C4-2B (cell line): ENCODE results near the gene GPR180.

Source experiments
- H3K27ac ChIP-seq: fragments of 450-650 bp; 2 replicates; pipeline ENCODE4 v1.5.1; 2017
- ZFX ChIP-seq: fragments of 450-650 bp; IDR thresholded peaks from 2 replicates; pipeline ENCODE4 v1.6.1; 2017
- TF ChIP-seq, protein P1 (sequence below): fragments of 450-650 bp; conservative IDR thresholded peaks from 2 replicates; pipeline ENCODE4 v1.5.1; 2017; ENCODE audit warnings: mild to moderate bottlenecking

The GPR180 gene

DNA sequence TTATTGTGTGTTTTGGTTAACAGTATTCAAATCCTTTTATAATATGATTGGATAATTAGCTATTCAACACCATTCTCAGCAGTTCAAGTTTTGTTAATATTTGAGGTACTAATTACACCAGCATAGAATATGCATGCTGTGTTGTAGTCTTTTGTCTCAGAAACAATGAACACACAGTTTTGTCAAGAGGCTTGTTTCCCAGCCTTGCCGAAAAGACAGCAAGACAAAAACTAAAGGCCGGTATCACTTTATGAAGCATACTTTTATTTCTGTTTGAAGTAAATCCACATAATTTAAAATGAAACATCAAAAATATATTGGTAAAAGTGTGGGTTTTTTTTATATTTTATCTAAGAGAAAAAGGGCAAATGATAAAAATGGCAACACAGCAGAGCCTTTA is 7.5 kb downstream of the GPR180 start:
- no peak for TF ChIP-seq ZFX
- TF ChIP-seq, protein P1, sequence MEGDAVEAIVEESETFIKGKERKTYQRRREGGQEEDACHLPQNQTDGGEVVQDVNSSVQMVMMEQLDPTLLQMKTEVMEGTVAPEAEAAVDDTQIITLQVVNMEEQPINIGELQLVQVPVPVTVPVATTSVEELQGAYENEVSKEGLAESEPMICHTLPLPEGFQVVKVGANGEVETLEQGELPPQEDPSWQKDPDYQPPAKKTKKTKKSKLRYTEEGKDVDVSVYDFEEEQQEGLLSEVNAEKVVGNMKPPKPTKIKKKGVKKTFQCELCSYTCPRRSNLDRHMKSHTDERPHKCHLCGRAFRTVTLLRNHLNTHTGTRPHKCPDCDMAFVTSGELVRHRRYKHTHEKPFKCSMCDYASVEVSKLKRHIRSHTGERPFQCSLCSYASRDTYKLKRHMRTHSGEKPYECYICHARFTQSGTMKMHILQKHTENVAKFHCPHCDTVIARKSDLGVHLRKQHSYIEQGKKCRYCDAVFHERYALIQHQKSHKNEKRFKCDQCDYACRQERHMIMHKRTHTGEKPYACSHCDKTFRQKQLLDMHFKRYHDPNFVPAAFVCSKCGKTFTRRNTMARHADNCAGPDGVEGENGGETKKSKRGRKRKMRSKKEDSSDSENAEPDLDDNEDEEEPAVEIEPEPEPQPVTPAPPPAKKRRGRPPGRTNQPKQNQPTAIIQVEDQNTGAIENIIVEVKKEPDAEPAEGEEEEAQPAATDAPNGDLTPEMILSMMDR = no peak
- H3K27ac ChIP-seq = no peak overlapping the region

DNA sequence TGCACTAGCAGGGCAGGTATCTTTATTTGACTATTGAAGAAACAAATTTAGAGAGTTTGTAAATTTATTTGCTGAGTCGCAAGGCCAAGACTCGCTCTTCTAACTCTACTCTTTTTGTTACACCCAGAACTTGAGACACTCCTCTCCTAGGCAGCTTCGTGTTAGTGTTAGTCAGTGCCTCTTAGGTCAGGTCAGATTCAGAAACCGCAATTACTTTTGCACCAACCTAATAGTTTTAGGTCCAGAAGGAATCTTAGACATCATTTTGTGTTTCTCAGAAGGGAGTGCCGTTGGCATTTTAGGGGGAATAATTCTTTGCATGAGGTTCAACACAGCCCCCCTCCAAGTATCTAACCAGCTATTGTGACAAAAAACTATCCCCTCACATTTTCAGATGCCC is 8.8 kb downstream of the GPR180 start:
- no peak for TF ChIP-seq ZFX
- TF ChIP-seq, protein P1 = no peak
- no peak overlapping the region for H3K27ac ChIP-seq

DNA sequence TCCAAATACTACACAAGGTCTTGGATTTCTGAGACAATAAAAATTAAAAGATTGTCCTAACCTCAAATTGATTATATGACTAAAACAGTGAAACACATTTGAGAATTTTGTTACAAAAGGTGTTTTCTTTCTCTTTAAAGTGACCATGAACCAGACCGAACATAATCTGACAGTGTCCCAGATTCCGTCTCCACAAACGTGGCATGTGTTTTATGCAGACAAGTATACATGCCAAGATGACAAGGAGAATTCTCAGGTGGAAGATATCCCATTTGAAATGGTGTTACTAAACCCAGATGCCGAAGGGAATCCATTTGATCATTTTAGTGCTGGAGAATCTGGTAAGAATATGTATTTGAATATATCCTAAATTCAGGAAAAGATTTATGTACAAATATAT is 10.4 kb downstream of the GPR180 start:
- TF ChIP-seq, protein P1 = no peak
- TF ChIP-seq ZFX = no peak
- H3K27ac ChIP-seq = no peak overlapping the region

DNA sequence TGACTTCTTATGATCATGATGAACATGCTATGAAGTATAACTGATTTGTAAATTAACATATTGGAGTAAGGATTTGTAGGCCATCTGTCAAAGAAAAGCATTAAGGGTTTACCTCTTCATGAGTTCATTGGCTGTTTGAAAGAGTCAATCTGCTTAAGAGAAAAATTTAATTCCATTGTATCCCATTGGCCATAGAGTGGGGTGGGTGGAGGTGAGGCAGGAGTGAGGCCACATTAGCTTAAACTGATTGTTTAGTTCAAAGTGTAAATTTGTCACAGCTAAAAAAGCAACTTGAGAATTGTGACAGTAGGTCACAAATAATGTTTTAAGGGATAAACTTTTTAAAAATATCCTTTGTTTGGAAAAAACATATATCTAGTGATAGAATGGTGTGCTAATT is 11.4 kb downstream of the GPR180 start:
- no peak overlapping the region for H3K27ac ChIP-seq
- TF ChIP-seq, protein P1 = no peak
- TF ChIP-seq ZFX = no peak

DNA sequence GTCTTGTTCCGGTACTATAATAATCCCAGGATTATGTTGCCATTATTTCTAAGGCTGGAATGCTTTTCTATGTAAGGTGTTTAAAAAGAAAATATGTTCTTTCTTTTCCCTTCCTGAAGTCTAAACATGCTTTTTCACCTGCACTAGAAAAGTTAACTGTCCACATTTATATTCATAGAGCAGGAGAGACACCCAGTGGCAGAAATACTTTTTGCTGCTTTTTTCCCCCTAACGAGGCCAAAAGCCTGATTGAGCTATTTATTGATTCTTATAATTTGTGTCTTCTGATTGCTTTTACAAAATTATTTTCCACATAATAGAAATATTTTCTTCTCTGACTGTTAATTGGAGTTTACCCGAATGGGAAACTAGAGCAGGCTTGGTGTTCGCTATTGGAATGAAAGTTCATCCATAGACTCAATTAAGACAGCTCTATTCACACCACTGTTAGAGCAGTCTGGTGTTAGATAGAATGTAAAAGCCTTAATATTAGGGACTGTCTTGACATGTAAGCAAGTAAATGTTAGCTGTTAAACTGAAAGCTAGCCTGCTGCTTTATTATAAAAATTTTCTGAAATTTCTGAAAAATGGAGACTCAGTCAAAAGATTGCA is 15.8 kb downstream of the GPR180 start:
- TF ChIP-seq, protein P1 = peak; percentile 69
- TF ChIP-seq ZFX = no peak
- H3K27ac ChIP-seq = no peak overlapping the region

DNA sequence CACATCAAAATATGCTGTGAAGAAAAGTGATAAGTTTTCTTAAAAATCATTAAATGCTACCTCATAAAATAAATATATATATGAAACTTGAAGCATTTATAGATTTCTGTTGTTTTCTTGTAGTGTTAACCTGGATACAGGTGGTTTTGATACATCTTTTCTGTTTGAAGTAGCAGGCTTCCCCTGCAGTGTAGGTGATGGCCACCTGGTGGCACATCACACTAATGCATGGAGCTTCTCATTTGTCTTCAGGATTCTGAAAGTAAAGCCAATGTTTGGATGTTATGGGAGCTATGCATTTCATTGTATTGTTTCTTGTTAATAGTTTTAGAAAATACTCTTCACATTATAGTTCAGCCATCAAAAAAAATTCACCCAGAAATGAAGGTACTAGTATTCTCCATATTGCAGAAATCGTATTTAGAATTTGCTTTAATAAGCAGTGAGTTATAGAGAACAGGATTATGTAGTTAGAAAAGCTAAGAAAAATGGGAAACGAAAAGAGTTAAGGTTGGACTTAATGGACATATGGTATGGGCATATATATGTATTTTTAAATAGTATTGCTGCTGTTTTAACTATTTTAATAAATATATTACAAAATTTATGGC is 18.7 kb downstream of the GPR180 start:
- no peak overlapping the region for H3K27ac ChIP-seq
- no peak for TF ChIP-seq ZFX
- TF ChIP-seq, protein P1 = peak; percentile 83

DNA sequence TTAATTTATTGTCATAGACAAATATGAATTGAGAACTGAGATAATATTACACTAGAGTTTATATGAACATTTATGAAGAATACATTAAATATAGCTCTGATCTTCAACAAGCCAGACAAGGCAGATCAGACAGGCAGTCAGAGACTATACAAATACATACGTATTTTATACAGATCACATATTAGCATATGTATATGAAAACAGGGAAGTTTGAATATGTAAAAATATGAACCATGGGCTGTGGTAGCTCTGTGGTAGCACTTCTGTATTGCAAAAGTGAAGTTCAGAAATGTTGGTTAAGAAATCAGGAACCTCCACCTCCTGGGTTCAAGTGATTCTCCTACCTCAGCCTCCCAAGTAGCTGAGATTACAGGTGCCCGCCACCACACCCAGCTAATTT is 20.7 kb downstream of the GPR180 start:
- TF ChIP-seq ZFX = no peak
- TF ChIP-seq, protein P1 = no peak
- H3K27ac ChIP-seq = no peak overlapping the region
